Fibroblast of villous mesenchyme (primary cell): Measurements from ENCODE around the gene CELF4. TPM values are rescaled to one million over a fixed set of nuclear protein-coding genes. Genes with fewer than 3 reads are reported as not detected.

ENCODE experiments used
- DNase-seq: peaks from one replicate; pipeline ENCODE4 v3.0.0-alpha.2; 2010; ENCODE audit warnings: low read depth
- H3K4me3 ChIP-seq: 2 replicates; pipeline ENCODE4 v1.5.1; 2011; ENCODE audit warnings: low read depth, mild to moderate bottlenecking, low read length
- CTCF ChIP-seq: IDR thresholded peaks from 2 replicates; pipeline ENCODE4 v1.5.1; 2012; ENCODE audit warnings: low read depth, mild to moderate bottlenecking, low read length; ENCODE audit not compliant: insufficient read depth
- total RNA-seq: library from RNA; depleted of rRNA; stranded (reverse); fragments of >200 nt; gene quantifications from 2 replicates; pipeline ENCODE4 v1.2.3, GENCODE V29; 2012

CELF4 gene
- total RNA-seq, 1 donor, result not detected

- no peak for DNase-seq
- H3K4me3 ChIP-seq, result no peak overlapping the region
- TF ChIP-seq CTCF, result no peak
These were observed 20.9 kb downstream of the CELF4 start for GRCh38 chr18:37544713-37545112.

GRCh38 chr18:37544217-37544616 lies 21.4 kb downstream of the CELF4 start:
- DNase-seq, result no peak
- TF ChIP-seq CTCF, result no peak
- H3K4me3 ChIP-seq, result no peak overlapping the region

GRCh38 chr18:37543321-37543720 lies 22.3 kb downstream of the CELF4 start:
- TF ChIP-seq CTCF, result no peak
- H3K4me3 ChIP-seq, result no peak overlapping the region
- DNase-seq, result no peak

- H3K4me3 ChIP-seq, result no peak overlapping the region
- TF ChIP-seq CTCF, result no peak
- no peak for DNase-seq
These were observed 24.1 kb downstream of the CELF4 start for GRCh38 chr18:37541517-37541916.

GRCh38 chr18:37540424-37541138 lies 25.0 kb downstream of the CELF4 start:
- no peak overlapping the region for H3K4me3 ChIP-seq
- no peak for DNase-seq
- no peak for TF ChIP-seq CTCF

GRCh38 chr18:37539236-37539635 lies 26.4 kb downstream of the CELF4 start:
- no peak for DNase-seq
- no peak for TF ChIP-seq CTCF
- no peak overlapping the region for H3K4me3 ChIP-seq
